A673 (cell line): ENCODE measurements around the gene SELENOS. TPM values are rescaled to one million over a fixed set of nuclear protein-coding genes. Genes with fewer than 3 reads are reported as not detected.
A peak's percentile ranks its signal among the peaks of the same experiment; 100 is the strongest.

Source experiments
- BruUV-seq: library from RNA; stranded (reverse); fragments of 400-500 nt; replicated peaks from 2 replicates; lab custom pipeline; 2021; lab: Mats Ljungman, UMichigan
- CTCF ChIA-PET: fragments of 300-600 bp; sonication (Branson Sonifier 250); formaldehyde crosslinking; loops from one replicate; lab custom pipeline; 2022; ENCODE audit warnings: antibody characterized with exemption; lab: Charles Lee
- POLR2A ChIA-PET: fragments of 300-600 bp; sonication (Branson Sonifier 250); formaldehyde crosslinking; loops from one replicate; lab custom pipeline; 2022; ENCODE audit warnings: antibody characterized with exemption; ENCODE audit not compliant: low non-redundant PET; lab: Charles Lee
- DNase-seq: peaks from one replicate; pipeline ENCODE4 v3.0.0-alpha.2; 2015; ENCODE audit warnings: low spot score
- H3K27ac ChIP-seq: fragments of 200-600 bp; sonication (generic); 2 replicates; pipeline ENCODE4 v1.5.1; 2016; ENCODE audit warnings: mixed run types, low read depth, mild to moderate bottlenecking, mixed read lengths, antibody characterized with exemption, low read length; ENCODE audit not compliant: poor library complexity, severe bottlenecking
- H3K27me3 ChIP-seq: fragments of 200-600 bp; sonication (generic); replicated peaks from 2 replicates; pipeline ENCODE4 v1.6.1; 2017; ENCODE audit warnings: mixed run types, low read depth, mild to moderate bottlenecking, mixed read lengths, antibody characterized with exemption, low read length; ENCODE audit not compliant: insufficient read depth, poor library complexity
- H3K36me3 ChIP-seq: fragments of 200-600 bp; sonication (generic); 2 replicates; pipeline ENCODE4 v1.6.1; 2016; ENCODE audit warnings: mixed run types, mild to moderate bottlenecking, mixed read lengths, antibody characterized with exemption, low read length; ENCODE audit not compliant: insufficient read depth, poor library complexity, severe bottlenecking
- H3K4me1 ChIP-seq: fragments of 200-600 bp; sonication (generic); 2 replicates; pipeline ENCODE4 v1.6.1; 2017; ENCODE audit warnings: mixed run types, mild to moderate bottlenecking, mixed read lengths, antibody characterized with exemption, low read length; ENCODE audit not compliant: insufficient read depth, poor library complexity, severe bottlenecking
- H3K4me3 ChIP-seq: fragments of 200-600 bp; sonication (generic); 2 replicates; pipeline ENCODE4 v1.5.1; 2016; ENCODE audit warnings: low read depth, mixed run types, mild to moderate bottlenecking, mixed read lengths, low read length; ENCODE audit not compliant: poor library complexity, severe bottlenecking
- H3K9me3 ChIP-seq: fragments of 200-600 bp; sonication (generic); 2 replicates; pipeline ENCODE4 v1.6.1; 2016; ENCODE audit warnings: mixed run types, low read depth, mild to moderate bottlenecking, mixed read lengths, antibody characterized with exemption, low read length; ENCODE audit not compliant: poor library complexity, severe bottlenecking
- EZH2 ChIP-seq: fragments of 200-600 bp; sonication (generic); IDR thresholded peaks from 2 replicates; pipeline ENCODE4 v1.6.1; 2017; ENCODE audit warnings: borderline replicate concordance, low read depth, mild to moderate bottlenecking, mixed read lengths, antibody characterized with exemption, low read length; ENCODE audit not compliant: poor library complexity, severe bottlenecking
- intact Hi-C: fragments of 100-400 bp; cut with micrococcal nuclease; formaldehyde crosslinking; loops from one replicate; pipeline ENCODE4 v1.10.0; 2022; ENCODE audit not compliant: unreplicated experiment
- total RNA-seq: library from RNA; stranded (reverse); gene quantifications from 2 replicates; pipeline ENCODE4 v1.2.3, GENCODE V29; 2021
- TF ChIP-seq, protein P1 (sequence below): fragments of 300-800, 200-600 bp; sonication (generic); conservative IDR thresholded peaks from 2 replicates; pipeline ENCODE4 v1.5.1; 2017; ENCODE audit warnings: low read depth, mild to moderate bottlenecking, antibody characterized with exemption, low read length, moderate library complexity, mixed read lengths

Gene SELENOS
- total RNA-seq, 1 experiment from 2014 or later = 40.1 TPM

DNA sequence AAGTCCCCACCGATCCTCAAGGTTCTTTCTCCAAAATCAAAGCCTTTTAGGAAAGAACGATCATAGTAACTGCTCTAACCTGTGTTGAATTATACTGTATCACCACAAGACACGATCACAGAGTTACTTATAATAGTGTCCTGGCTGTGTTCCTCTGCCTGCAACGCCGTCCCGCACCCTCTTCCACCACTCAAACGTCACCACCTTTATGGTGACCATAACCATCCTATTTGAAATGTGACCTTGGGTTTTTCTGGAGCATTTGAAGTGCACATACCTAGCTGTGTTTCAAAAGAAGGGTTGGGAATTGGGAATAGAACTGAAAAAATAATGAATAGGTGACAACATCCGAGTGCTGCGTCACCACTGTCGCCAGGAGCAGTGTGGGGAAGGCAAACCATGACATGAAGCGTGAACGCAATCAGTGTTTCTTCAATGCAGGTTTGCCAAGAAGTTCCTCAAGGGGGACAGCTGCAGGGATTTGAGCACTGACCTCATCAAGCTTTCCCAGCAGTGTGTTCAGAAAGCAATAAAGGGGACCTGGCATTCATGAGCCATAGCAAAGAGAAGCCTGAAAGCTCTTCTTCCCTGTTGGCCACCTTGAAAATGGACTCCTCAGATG lies 769 bp upstream of the SELENOS start:
- POLR2A ChIA-PET = no interaction called here
- H3K36me3 ChIP-seq = peaks cover 59% of the 10 kb centered on the region

GRCh38 chr15:101276501-101277037 lies 716 bp downstream of the SELENOS start:
- peaks cover 59% of the 10 kb centered on the region for H3K36me3 ChIP-seq

More for the DNA sequence above, 769 bp upstream of the SELENOS start:
- TF ChIP-seq, protein P1, sequence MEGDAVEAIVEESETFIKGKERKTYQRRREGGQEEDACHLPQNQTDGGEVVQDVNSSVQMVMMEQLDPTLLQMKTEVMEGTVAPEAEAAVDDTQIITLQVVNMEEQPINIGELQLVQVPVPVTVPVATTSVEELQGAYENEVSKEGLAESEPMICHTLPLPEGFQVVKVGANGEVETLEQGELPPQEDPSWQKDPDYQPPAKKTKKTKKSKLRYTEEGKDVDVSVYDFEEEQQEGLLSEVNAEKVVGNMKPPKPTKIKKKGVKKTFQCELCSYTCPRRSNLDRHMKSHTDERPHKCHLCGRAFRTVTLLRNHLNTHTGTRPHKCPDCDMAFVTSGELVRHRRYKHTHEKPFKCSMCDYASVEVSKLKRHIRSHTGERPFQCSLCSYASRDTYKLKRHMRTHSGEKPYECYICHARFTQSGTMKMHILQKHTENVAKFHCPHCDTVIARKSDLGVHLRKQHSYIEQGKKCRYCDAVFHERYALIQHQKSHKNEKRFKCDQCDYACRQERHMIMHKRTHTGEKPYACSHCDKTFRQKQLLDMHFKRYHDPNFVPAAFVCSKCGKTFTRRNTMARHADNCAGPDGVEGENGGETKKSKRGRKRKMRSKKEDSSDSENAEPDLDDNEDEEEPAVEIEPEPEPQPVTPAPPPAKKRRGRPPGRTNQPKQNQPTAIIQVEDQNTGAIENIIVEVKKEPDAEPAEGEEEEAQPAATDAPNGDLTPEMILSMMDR = no peak
- DNase-seq = no peak
- no TSS peak for BruUV-seq
- CTCF ChIA-PET = no interaction called here
- H3K4me3 ChIP-seq = peak overlapping the region; percentile 97
- H3K9me3 ChIP-seq = no peaks in the 10 kb centered on the region
- intact Hi-C loops = no loop called here
- H3K27me3 ChIP-seq = no peaks in the 10 kb centered on the region
- H3K4me1 ChIP-seq = no peaks in the 10 kb centered on the region
- no peak overlapping the region for H3K27ac ChIP-seq

GRCh38 chr15:101275018-101275417 lies 2.3 kb downstream of the SELENOS start:
- no peak overlapping the region for H3K27ac ChIP-seq

More at GRCh38 chr15:101276501-101277037, 716 bp downstream of the SELENOS start:
- TF ChIP-seq, protein P1 = peak; percentile 41
- no peak for TF ChIP-seq EZH2
- POLR2A ChIA-PET = no interaction called here
- H3K4me3 ChIP-seq = peak overlapping the region; percentile 97
- CTCF ChIA-PET = interaction anchor here (0.7 kb wide), 2 partner anchors 18 to 390 kb away, joined by 3 to 4 read pairs; no protein-coding TSS in a partner anchor
- no peaks in the 10 kb centered on the region for H3K27me3 ChIP-seq
- DNase-seq = peak; percentile 42
- no TSS peak for BruUV-seq
- H3K27ac ChIP-seq = peak overlapping the region; percentile 88
- H3K9me3 ChIP-seq = no peaks in the 10 kb centered on the region
- H3K4me1 ChIP-seq = no peaks in the 10 kb centered on the region
- intact Hi-C loops = no loop called here

More at GRCh38 chr15:101275018-101275417, 2.3 kb downstream of the SELENOS start:
- H3K36me3 ChIP-seq = peaks cover 62% of the 10 kb centered on the region
- no peak overlapping the region for H3K4me3 ChIP-seq
- no peaks in the 10 kb centered on the region for H3K4me1 ChIP-seq
- DNase-seq = no peak
- no TSS peak for BruUV-seq
- no peaks in the 10 kb centered on the region for H3K27me3 ChIP-seq
- POLR2A ChIA-PET = no interaction called here
- CTCF ChIA-PET = no interaction called here
- intact Hi-C loops = no loop called here
- TF ChIP-seq EZH2 = no peak
- TF ChIP-seq, protein P1 = no peak
- no peaks in the 10 kb centered on the region for H3K9me3 ChIP-seq
